GM19463 (cell line): ENCODE data around the gene TM4SF20.

Experiments
- ATAC-seq: cut with Tn5 transposase; IDR thresholded peaks from one replicate; pipeline ENCODE4 v1.9.1; 2021; ENCODE audit warnings: mild to moderate bottlenecking, moderate library complexity; ENCODE audit not compliant: unreplicated experiment

The TM4SF20 gene, protein sequence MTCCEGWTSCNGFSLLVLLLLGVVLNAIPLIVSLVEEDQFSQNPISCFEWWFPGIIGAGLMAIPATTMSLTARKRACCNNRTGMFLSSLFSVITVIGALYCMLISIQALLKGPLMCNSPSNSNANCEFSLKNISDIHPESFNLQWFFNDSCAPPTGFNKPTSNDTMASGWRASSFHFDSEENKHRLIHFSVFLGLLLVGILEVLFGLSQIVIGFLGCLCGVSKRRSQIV

GRCh38 chr2:227379095-227379494 is at the start of gene TM4SF20:
Gene TM4SF20 (minus strand): TSS chr2:227379306. CDS start chr2:227379268, 38 bp downstream.
- no peak for ATAC-seq

DNA sequence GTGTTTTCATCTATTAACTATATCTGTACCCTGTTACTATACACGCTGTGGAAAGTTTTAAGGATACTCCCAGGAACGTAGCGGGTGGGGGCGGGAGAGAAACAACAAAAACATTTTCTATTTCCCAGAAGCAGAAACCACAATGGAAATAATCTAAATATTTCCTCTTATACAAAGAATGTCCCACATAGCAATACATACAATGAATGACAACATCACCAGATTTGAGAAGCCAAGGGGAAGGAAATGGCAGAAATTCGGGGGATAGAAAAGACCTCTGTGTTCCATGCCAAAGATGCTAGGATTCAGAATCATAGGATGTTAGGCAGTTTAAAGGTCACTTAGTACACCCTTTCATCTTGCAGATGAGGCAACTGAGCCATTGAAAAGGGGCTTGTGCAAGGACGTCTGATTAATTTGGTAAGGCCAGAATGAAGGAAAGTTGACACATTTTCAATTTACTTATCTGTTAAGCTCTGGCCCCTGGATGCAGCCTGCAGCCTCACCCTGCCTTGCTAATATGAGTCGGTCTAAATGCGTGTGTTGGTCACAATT is 49.7 kb upstream of the TM4SF20 start:
- no peak for ATAC-seq

DNA sequence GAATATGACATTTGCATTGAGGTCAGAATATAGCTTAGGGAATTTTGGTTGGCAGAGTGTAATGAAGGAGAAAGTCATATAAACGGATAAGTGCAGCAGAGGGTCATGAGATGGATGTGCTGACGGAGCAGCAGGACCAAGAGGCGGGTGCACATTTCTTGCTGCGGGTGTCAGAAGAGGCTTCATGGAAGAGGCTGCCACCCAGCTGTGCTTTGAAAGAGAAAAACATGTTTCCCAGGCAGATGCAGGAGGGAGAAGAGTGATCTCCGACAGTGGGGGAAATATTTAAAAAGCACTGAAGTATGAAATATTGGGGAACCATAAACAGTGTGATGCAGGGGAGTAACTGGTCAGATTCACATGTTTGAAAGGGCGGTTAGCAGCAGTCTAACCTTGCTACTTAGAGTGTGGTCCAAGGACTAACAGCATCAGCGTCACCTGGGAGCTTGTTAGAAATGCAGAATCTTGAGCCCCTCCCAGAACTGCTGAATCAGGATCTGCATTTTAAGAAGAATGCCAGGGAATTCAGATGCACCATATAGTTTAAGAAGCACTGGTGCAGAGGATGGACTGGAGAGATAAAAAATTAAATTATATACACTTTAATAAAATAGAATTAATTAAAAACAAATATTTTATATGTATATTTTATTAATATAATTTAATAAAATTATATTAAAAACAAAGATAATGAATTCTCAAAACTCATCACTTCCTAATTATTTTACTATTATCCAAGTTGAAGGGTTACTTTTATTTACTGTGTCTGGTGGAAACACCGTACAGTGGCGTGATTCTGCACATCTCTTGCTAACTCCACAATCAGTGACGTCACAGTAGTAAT is 44.8 kb upstream of the TM4SF20 start:
- ATAC-seq: no peak

- no peak for ATAC-seq
Measured at GRCh38 chr2:227420087-227421052, 41.3 kb upstream of the TM4SF20 start.

GRCh38 chr2:227416701-227417100 is 37.6 kb upstream of the TM4SF20 start:
- ATAC-seq: no peak

DNA sequence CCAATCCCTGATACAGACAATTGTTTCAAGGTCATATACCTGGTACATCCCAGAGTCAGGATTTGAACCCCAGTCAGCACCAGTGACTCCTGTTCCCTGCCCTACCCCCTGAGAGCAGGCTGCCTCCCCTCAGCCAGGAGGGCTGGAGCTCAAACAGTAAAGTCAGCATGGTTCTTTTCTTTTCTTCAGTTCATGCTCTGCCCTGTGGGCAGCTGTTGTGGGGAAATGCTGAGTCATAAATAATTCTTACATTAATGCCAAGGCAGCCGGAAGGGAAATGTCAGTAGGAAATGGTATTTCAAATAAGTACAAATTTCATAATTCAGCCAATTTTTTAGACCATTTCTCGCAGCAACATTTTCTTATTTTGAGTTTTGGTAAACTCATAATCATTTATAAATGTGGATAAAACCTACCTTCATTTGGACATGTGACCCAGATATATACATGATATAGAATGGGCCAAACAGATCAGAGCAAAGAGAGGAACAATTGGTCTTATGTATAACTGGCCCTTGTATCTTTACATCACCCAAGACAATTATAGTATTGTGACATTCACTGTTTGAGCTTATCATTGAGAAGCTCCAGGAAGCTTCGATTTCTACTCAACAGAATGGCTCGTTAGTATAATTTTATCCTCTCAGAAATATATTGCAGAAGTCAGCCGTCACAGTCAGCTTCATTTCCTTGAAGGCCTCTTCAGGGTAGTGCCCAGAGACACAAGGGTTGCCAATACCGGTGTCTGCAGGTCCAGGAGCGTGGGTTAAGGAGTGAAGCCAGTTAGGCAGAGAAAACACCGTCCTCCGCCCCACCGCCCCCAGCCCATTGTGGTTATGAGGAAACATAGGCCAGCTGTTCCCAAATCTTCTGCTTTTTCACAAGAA is 36.7 kb upstream of the TM4SF20 start:
- ATAC-seq: peak; percentile 29

DNA sequence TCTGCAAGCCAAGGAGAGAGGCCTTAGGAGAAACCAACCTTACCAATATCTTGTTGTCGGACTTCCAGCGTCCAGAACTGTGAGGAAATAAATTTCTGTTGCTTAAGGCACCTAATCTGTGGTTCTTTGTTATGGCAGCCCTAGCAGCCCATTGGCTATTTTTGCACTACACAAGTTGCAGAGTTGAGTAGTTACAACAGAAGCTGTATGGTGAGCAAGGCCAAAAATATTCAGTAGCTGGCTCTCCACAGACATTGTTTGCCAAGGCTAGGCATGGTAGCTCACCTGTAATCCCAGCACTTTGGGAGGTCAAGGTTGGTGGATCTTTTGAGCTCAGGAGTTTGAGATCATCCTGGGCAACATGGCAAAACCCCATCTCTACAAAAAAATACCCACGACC is 35.7 kb upstream of the TM4SF20 start:
- ATAC-seq: no peak

GRCh38 chr2:227413371-227413770 is 34.3 kb upstream of the TM4SF20 start:
- no peak for ATAC-seq

GRCh38 chr2:227412877-227413276 is 33.8 kb upstream of the TM4SF20 start:
- no peak for ATAC-seq

DNA sequence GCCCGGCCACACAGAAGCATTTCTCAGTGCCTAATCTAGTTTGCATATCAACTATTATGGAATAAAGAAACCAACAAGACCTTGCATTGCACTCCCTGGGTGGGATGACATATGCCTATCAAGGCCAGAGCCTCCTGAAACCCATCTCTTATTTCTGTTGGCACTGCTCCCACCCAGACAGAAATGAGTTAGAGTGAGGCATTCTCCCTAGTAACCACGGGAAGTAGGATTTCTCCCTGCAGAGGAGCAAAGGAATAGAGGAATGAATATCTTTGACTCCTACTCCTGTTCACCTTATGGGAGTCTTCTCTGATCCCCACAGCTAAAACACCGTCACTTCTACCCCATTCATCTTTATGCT is 32.9 kb upstream of the TM4SF20 start:
- ATAC-seq: no peak

GRCh38 chr2:227411320-227411989 is 32.3 kb upstream of the TM4SF20 start:
- ATAC-seq: peak; percentile 80

GRCh38 chr2:227410191-227410590 is 31.1 kb upstream of the TM4SF20 start:
- ATAC-seq: no peak

DNA sequence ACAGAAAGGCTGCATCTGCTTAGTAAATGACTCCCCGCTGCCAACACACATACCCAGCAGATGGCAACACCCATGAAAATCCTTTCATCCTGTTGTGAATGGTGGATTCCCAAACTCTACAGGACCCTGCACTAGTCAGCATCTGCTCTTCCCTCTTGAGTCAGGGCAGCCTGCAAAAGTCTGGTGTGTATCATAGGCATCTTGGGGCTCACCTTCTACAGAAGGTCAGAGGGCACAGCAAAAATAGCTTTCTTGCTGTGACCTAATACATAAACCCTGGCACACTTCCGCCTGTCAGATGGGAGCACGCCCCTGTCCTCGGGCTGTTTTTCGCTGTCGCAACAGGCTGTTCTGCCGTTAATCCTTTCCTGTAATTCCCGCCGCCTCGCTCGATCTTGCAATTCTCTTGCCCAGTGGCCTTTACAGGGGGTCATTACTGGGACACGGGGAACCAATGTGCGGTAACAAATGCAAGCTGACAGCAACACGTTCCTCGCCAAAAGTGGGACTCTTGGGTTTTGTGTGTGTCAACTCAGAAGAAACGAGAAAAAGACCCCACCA is 28.6 kb upstream of the TM4SF20 start:
- no peak for ATAC-seq

GRCh38 chr2:227406177-227407031 is 27.3 kb upstream of the TM4SF20 start:
- peak; percentile 38 for ATAC-seq

- peak; percentile 33 for ATAC-seq
Measured at GRCh38 chr2:227404585-227405271, 25.6 kb upstream of the TM4SF20 start.

DNA sequence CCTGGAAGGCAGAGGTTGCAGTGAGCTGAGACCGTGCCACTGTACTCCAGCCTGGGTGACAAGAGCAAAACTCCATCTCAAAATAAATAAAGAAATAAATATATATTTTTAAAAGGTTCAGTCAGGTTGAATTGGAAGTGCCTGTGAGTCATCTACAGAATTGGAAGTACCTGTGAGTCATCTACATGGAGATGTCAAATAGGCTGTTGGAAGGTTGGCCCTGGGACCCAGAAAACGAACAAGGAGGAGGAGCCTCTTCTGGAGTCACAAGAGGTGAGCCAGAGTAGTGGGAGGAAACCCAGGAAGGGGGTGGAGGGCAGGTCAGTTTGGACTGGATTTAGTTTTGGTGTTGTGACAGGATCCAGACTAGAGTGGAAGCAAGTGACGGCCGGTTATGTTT is 23.9 kb upstream of the TM4SF20 start:
- no peak for ATAC-seq

- no peak for ATAC-seq
Measured at GRCh38 chr2:227402321-227402720, 23.2 kb upstream of the TM4SF20 start.

GRCh38 chr2:227401550-227401949 is 22.4 kb upstream of the TM4SF20 start:
- ATAC-seq: no peak
